GM21367 (cell line): ENCODE results near the gene WAS.
"Not testable (repeated sequence)": the region's sequence is repeated elsewhere in the genome, so short reads cannot be mapped to it uniquely, and the experiment has no call there.

Experiments
- ATAC-seq: cut with Tn5 transposase; IDR thresholded peaks from one replicate; pipeline ENCODE4 v1.9.1; 2021; ENCODE audit not compliant: unreplicated experiment

The WAS gene

DNA sequence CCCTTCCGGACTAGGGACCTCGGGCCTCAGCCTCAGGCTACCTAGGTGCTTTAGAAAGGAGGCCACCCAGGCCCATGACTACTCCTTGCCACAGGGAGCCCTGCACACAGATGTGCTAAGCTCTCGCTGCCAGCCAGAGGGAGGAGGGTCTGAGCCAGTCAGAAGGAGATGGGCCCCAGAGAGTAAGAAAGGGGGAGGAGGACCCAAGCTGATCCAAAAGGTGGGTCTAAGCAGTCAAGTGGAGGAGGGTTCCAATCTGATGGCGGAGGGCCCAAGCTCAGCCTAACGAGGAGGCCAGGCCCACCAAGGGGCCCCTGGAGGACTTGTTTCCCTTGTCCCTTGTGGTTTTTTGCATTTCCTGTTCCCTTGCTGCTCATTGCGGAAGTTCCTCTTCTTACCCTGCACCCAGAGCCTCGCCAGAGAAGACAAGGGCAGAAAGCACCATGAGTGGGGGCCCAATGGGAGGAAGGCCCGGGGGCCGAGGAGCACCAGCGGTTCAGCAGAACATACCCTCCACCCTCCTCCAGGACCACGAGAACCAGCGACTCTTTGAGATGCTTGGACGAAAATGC, at the start of gene WAS:
TSS of gene WAS (plus strand) at position 389 of the 572 bp plus-strand sequence. CDS start at position 444, 55 bp downstream.
- ATAC-seq: no peak

DNA sequence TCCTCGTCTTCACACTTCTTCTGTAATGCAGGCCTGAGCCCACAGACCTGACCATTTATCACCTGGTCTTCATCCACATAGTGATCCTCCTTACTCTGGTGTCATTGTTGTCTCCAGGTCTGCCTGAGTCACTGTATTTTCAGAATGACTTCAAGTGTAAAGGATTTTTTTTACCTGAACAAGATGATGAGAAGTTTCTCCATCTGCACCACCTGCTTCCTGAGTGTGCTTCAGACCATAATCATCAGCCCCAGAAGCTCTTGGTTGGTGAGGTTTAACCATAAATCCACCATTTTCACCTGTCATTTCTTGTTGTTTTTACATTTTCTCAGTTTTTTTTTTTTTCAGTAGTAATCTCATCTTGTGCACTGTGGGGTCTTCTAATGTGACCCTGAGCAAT, 47.3 kb upstream of the WAS start:
- no peak for ATAC-seq

DNA sequence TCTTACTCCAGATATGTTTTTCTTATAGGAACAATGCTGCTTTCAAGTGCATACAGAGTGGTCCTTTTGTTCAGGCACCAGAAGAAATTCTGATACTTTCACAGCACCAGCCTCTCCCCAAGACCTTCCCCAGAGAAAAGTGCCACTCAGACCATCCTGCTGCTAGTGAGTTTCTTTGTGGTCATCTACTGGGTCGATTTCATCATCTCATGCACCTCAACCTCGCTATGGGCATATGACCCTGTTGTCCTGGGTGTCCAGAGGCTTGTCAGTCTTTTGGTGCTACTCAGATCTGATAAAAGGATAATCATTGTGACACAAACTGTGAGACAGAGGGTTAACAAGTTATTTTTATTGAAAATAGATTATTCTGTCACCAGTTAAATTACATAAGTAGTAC, 46.8 kb upstream of the WAS start:
- no peak for ATAC-seq

GRCh38 chrX:48645669-48646068, 37.9 kb upstream of the WAS start:
- no peak for ATAC-seq

DNA sequence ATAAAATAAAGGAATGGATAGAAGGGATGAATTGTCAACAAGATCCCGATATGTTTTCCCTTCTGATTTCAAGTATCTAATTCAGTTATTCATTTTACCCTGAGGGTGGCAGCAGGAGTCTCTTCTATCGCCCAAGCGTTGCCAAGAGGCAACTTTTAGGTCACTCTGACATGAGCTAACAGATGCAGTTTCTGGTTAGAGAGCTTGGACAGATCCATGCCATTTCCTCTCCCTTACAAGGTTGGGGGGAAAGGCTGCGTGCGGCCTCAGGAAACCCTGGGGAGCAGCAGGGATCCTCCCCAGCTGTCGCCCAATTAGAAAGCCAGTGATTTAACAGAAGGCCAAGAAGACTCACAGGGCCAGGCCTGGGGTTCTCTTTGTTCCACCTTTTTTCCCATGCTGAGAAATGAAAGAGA, 35.3 kb upstream of the WAS start:
- ATAC-seq: no peak

GRCh38 chrX:48649102-48649501, 34.5 kb upstream of the WAS start:
- no peak for ATAC-seq

GRCh38 chrX:48652055-48652579, 31.5 kb upstream of the WAS start:
- ATAC-seq: not testable (repeated sequence)

DNA sequence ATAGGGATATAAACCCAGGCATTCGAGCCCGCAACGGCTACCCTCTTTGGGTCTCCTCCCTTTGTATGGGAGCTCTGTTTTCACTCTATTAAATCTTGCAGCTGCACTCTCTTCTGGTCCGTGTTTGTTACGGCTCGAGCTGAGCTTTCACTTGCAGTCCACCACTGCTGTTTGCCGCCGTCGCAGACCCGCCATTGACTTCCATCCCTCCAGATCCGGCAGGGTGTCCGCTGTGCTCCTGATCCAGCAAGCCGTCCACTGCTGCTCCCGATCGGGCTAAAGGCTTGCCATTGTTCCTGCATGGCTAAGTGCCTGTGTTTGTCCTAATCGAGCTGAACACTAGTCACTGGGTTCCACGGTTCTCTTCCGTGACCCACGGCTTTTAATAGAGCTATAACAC, 28.9 kb upstream of the WAS start:
- not testable (repeated sequence) for ATAC-seq

DNA sequence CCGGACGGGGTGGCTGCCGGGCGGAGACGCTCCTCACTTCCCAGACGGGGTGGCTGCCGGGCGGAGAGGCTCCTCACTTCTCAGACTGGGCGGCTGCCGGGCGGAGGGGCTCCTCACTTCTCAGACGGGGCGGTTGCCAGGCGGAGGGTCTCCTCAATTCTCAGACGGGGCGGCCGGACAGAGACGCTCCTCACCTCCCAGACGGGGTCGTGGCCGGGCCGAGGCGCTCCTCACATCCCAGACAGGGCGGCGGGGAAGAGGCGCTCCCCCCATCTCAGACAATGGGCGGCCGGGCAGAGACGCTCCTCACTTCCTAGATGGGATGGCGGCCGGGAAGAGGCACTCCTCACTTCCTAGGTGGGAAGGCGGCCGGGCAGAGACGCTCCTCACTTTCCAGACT, 23.9 kb upstream of the WAS start:
- not testable (repeated sequence) for ATAC-seq

GRCh38 chrX:48663241-48663640, 20.4 kb upstream of the WAS start:
- ATAC-seq: no peak

- ATAC-seq: no peak
These were observed 19.4 kb upstream of the WAS start for GRCh38 chrX:48664156-48664555.

DNA sequence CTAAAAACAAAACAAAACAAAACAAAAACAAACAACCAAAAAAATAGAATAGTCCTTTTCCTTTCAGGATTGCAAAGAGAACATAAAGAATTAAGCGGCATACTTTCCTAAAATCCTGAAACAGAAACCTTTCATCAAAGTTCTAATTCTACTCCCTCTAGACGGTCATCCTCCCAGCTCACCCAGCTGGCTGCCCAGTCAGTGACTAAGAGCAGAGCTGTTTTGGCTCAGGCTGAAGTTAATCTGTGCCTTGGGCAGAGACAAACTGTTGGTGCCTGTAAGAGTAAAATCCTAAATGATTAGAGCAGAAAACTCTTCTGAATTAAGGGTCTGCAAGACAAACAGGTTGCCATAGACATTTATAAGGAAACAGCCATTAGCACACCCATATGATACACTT, 17.6 kb upstream of the WAS start:
- ATAC-seq: no peak

DNA sequence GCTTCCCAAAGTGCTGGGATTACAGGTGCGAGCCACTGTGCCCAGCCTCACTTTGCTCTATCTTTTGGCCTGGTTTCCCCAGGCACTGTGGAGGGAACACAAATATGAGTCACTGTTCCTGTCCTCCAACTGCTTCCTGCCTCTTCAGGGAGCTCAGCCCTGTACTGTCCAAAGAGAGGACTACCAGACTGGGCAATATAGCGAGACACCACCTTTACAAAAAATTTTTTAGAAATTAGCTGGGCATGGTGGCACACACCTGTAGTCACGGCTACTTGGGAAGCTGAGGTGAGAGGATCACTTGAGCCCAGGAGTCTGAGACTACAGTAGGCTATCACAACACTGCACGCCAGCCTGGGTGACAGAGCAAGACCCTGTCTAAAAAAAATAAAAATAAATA, 16.9 kb upstream of the WAS start:
- ATAC-seq: no peak

- ATAC-seq: no peak
These were observed 16.1 kb upstream of the WAS start for GRCh38 chrX:48667509-48667908.

DNA sequence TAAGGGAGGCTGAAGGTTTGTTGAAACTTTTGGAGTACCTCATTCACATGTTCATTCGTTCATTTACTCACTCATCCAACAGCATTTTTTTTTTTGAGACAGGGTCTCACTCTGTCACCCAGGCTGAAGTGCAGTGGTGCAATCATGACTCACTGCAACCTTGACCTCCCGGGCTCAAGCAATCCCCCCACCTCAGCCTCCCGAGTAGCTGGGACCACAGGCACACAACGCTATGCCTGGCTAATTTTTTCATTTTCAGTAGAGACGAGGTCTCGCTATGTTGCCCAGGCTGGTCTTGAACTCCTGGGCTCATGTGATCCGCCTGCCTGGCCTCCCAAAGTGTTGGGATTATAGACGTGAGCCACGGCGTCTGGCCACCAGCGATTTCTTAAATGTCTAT, 15.4 kb upstream of the WAS start:
- ATAC-seq: not testable (repeated sequence)

- ATAC-seq: peak; percentile 84
These were observed 7.3 kb upstream of the WAS start for GRCh38 chrX:48676106-48676892.

DNA sequence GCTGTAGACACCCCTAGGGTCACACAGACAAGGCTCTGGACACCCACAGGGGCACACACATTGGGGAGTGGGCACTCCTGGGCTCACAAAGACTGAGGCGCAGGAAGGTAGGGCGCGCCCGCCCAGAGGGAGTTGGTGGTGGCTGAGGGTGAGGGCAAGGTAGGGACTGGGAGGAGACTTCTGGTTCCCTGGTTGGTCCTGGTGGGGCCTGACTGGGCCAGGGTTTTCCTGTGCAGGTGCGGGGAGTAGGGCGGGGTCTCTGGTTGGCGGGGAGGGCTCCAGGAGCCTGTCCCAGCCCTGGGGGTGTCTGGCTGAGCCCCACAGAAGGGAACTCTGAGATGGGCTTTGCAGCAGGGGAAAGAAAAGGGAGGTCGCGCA, 6.7 kb upstream of the WAS start:
- peak; percentile 13 for ATAC-seq

DNA sequence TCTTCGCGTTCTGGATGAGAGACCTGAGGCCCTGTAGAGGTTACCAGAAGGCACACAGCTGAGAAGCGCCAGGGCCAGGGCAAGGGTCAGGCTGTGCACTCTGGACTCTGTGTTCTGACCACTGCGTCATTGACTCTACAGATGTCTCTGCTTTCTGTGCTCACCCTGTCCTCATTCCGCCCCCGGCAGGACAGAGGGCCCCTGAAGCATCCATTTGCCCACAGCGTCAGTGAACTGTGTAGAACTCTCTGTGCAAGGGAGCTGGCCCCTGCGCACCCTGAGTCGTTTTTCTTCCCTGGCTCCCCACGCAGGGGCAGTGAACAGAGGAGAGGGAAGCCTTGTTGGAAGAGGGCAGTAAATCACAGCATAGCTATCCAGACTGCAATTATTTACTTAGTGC, 6.1 kb upstream of the WAS start:
- no peak for ATAC-seq

- ATAC-seq: not testable (repeated sequence)
These were observed 3.1 kb upstream of the WAS start for GRCh38 chrX:48680467-48680866.

DNA sequence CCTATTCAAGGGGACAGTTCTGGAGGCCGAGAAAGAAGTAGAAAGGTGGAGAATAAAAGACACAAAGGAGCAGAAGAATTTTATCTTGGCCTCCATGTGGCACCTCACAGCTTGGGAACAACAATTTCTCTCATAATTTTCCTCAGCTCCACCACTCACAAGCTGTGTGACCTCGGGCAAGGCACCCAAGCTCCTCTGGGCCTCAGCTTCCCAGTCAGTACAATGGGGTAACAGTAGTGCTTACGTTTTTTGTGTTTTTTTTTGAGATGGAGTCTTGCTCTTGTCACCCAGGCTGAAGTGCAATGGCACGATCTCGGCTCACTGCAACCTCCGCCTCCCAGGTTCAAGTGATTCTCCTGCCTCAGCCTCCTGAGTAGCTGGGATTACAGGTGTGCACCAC, 2.7 kb upstream of the WAS start:
- ATAC-seq: not testable (repeated sequence)

GRCh38 chrX:48681539-48682183, 1.9 kb upstream of the WAS start:
- no peak for ATAC-seq

- not testable (repeated sequence) for ATAC-seq
These were observed 804 bp upstream of the WAS start for GRCh38 chrX:48682795-48683194.
